HCT116 (cell line): Measurements from ENCODE around the gene KIRREL3.

ENCODE experiments used
- JUND ChIP-seq: IDR thresholded peaks from 2 replicates; pipeline ENCODE4 v1.6.1; 2012
- MAX ChIP-seq: IDR thresholded peaks from 2 replicates; pipeline ENCODE4 v1.6.1; 2012
- ZFX ChIP-seq: fragments of 450-650 bp; IDR thresholded peaks from 2 replicates; pipeline ENCODE4 v1.6.1; 2017

- TF ChIP-seq MAX (no peak), JUND (no peak), ZFX (no peak)
Measured at GRCh38 chr11:126606484-126606883, 394.1 kb downstream of the KIRREL3 start.
